Putamen (tissue), 1 donor: ENCODE results near the gene EPHA2.

Experiments
- DNase-seq: peaks from one replicate; pipeline ENCODE4 v3.0.0-alpha.2; 2016; ENCODE audit warnings: low spot score

EPHA2 gene

DNA sequence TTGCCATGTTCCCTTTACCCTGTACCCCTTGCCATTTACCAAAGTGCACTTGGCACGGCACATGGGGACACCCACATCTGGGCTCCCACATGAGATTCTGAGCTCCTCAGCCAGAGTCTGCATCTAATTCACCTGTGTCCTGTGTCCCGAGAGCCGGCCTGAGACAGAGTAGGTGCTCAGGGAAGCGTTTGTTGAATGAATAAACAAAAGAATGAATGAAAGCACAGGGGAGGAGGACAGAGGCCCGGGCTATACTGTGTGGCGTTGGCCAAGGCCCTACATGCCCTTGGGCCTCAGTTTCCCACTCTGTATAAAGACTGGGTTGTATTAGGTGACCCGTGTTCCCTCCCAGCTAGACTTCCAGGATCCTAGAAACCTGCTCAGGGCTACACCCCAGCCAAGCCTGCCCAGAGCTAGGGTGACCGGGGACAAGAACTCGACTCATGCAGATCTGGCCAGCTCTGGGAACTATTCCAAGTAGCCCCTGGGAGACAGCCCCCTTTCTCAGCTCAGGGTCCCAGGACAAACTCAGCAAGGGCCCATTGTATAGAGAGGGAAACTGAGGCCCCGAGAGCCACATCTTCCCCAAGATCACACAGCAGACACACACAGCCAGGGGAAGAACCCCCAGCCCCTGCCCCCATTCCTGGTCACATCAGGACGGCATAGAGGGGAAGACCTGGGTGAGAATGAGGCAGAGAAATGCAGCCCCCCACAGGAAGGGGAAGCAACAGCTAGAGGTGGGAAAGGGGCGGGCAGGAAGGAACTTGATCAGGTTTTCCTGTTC lies 6.0 kb downstream of the EPHA2 start:
- no peak for DNase-seq

DNA sequence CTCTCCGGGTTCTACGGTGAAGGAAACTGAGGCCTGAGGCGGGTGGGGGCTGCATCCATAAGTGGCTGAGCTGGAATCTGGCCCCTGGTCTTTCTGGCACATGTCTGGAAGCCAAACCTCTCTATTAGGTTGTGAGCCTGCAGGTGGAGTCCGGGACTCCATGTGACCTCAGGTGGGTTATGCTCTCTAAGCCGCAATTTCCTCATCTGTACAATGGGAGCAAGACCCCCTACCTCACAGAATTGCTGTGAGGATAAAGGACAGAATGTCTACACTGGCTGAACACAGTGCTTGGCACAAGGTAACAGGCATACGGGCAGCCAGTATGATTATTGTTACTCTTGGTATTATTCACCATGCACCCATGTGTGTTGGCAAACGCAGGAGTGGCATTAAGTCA lies 6.7 kb downstream of the EPHA2 start:
- no peak for DNase-seq

- no peak for DNase-seq
Measured at GRCh38 chr1:16148329-16149092, 7.4 kb downstream of the EPHA2 start.

DNA sequence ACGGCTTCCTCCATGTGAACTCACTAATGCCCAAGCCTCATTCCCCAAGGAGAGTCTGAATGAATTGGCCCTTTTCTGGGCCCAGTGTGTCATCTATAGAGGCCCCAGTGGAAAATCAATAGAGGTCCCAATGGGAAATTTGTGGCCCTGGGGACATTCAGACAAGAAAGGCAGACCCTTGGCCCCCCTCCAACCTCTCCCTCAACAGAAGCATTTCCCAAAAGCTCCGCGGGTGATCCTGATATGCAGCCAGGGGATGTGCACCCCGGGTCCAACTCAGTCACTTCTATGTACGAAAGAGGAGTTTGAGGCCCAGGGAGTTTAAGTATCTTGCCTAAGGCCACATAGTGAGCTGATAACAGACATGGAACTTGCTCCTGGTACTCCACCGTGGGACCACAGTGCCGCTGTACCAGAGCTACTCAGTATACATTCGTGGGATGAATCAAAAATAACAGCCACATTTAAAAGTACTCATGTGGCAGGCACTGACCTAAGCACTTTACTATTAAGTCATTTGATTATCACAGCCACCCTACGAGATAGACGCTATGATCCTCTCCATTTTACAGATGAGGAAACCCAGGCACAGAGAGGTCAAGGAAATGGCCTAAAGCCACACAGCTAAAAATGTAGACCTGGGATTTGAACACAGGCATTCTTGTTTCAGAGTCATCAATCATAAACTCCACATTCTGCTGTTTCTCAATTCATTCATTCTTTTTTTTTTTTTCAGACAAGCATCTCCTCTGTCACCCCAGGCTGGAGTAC lies 8.5 kb downstream of the EPHA2 start:
- no peak for DNase-seq

GRCh38 chr1:16146279-16147155 lies 9.4 kb downstream of the EPHA2 start:
- no peak for DNase-seq

DNA sequence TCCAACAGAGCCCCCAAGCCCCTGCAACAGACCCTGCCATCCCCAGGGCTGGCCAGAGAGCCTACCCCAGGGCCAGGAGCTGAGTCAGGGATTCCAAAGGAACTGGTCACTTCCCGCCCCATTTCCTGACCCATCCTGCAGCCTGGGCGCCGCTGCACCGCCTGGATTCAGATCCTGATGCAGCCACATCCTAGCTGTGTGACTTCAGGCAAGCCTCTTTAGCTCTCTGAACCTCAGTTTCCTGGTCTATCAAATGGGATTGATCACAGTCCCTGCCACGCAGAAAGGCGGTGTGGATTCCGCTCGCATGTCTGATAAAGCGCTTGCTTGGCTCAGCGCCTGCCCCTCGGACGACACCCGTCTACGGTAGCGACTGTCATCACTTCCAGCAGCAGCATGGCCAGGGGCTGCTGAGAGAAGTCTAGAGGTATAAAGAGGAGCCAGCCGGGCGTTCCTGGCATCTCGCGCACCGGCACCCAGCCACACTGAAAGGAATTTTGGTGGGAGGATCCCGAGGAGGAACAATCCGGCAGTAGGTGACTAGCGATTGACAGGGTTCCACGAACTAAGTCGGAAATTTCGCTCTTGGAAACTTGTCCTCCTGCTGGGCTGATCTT lies 10.1 kb downstream of the EPHA2 start:
- no peak for DNase-seq

GRCh38 chr1:16145030-16145661 lies 10.7 kb downstream of the EPHA2 start:
- no peak for DNase-seq

GRCh38 chr1:16144325-16145029 lies 11.4 kb downstream of the EPHA2 start:
- no peak for DNase-seq

- no peak for DNase-seq
Measured at GRCh38 chr1:16143566-16144324, 12.1 kb downstream of the EPHA2 start.

GRCh38 chr1:16143005-16143565 lies 12.8 kb downstream of the EPHA2 start:
- DNase-seq: no peak

GRCh38 chr1:16142383-16142995 lies 13.4 kb downstream of the EPHA2 start:
- no peak for DNase-seq

GRCh38 chr1:16141573-16142336 lies 14.1 kb downstream of the EPHA2 start:
- DNase-seq: no peak

DNA sequence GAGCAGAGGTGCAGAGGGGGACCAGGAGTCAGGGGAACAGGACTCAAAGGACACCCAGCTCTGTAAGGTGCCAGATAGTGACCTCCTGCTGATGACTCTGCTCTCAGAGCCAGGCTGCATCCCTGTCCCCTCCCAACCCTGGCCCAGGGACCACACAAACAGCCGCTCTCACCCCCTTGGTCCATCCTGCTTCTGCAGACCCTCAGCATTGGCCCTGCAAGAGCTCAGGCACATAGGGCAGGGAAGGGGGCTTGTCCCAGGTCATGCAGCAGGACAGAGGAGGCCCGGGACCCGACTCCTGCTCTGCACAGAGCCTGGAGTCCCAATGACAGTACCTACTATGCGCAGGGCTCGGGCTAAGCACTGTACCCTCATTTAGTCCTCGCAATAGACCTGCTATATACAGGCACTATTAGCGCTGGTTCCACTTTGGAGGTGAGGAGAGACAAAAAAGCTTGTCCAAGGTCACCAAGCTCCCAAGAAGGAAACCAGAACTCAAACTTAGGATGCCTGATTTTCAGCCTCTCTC lies 15.7 kb downstream of the EPHA2 start:
- no peak for DNase-seq

- DNase-seq: no peak
Measured at GRCh38 chr1:16139473-16139962, 16.4 kb downstream of the EPHA2 start.

- no peak for DNase-seq
Measured at GRCh38 chr1:16138772-16139221, 17.1 kb downstream of the EPHA2 start.

DNA sequence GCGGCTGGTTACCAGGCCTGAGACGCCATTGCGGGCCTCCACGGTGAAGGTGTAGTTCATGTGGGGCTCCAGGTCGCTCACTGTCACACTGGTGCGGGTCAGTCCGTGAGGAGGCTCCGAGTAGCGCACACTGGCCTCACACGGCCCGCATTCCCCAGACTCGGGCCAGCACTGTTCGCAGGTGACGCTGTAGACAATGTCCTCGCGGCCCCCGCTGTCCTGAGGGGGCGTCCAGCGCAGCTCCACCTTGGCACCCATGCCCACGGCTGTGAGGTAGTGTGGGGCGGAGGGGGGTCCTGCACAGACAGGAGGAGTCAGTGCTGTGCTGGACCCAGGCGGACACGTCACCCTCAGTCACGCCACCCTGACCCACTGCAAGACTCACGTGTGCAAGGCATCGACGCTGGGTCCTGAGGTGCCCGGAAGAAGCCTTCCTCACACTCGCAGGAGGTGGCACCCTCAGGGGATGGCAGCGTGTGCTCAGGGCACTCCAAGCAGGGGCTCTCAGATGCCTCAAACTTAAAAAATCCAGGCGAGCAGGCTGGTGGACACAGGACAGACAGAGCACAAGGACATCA lies 17.9 kb downstream of the EPHA2 start:
- no peak for DNase-seq

DNA sequence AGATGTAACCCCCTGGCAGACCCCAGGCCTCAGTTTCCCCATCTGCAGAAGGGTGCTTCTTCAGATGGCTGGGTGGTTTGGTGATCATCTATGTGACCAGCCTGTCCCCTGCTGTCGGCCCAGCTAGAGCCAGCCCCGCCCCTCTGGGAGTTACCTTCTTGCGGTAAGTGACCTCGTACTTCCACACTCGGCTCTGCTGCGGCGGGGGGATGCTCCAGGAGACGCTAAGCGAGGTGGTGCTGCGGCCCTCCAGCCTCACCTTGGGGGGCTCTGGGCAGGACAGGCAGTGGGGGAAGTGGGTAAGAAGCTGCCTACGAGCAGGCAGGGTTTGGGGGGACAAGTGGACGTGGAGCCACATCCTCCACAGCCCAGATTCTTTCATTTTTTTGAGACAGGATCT lies 20.4 kb downstream of the EPHA2 start:
- no peak for DNase-seq
